Body of pancreas (tissue), 4 donors: ENCODE measurements around the gene CAMK2B. TPM values are rescaled to one million over a fixed set of nuclear protein-coding genes. Genes with fewer than 3 reads are reported as not detected.

Experiments
- ATAC-seq: fragments of 150-250 bp; one replicate; pipeline ENCODE4 v1.9.1; 2016
- DNase-seq, 4 donors: peaks; one replicate each; pipeline ENCODE4 v3.0.0-alpha.2; 2019
- H3K27ac ChIP-seq, 4 donors: fragments of 200-600 bp; sonication (generic); 1 replicate in 3 of 4; 2 replicates in 1 of 4; pipeline versions ENCODE4 v1.5.1 to v1.6.1; 2016 to 2019; ENCODE audit warnings: mild to moderate bottlenecking in 1 of 4, mixed read lengths in 1 of 4, moderate library complexity in 1 of 4
- H3K27me3 ChIP-seq, 2 donors: fragments of 200-600 bp; sonication (generic); one replicate each; pipeline ENCODE4 v1.6.0; 2016; ENCODE audit warnings: mild to moderate bottlenecking in 1 of 2
- H3K36me3 ChIP-seq, 2 donors: fragments of 200-600 bp; sonication (generic); replicated peaks in 1 of 2; 2 replicates each; pipeline ENCODE4 v1.5.1; 2016; ENCODE audit warnings: low read depth in 2 of 2; ENCODE audit not compliant: insufficient read depth in 1 of 2
- H3K4me1 ChIP-seq: fragments of 200-600 bp; sonication (generic); one replicate; pipeline ENCODE4 v1.6.0; 2016
- H3K4me3 ChIP-seq, 2 donors: fragments of 200-600 bp; sonication (generic); 1 replicate in 1 of 2; 2 replicates in 1 of 2; pipeline ENCODE4 v1.5.1; 2016 to 2019
- H3K9me3 ChIP-seq, 3 donors: fragments of 200-600 bp; sonication (generic); 1 replicate in 2 of 3; 2 replicates in 1 of 3; pipeline ENCODE4 v1.5.1; 2016
- POLR2A ChIP-seq, 3 donors: fragments of 450-650 bp; IDR thresholded peaks; one replicate each; pipeline ENCODE4 v1.6.1; 2016; ENCODE audit warnings: antibody characterized with exemption in 3 of 3, mild to moderate bottlenecking in 2 of 3
- WGBS, 2 donors: methylation state at CpG; one replicate each; pipeline ENCODE4 v1.1.5; 2017; 5-methylcytosine and 5-hydroxymethylcytosine counted together
- intact Hi-C: fragments of 100-400 bp; cut with DNase I; formaldehyde crosslinking; loops from one replicate; pipeline ENCODE4 v1.15.1; 2023
- total RNA-seq, 2 donors: library from RNA; depleted of rRNA; stranded (reverse); fragments of >200 nt; gene quantifications; one replicate each; pipeline ENCODE4 v1.1.0, GENCODE V29; 2016
- TF ChIP-seq, protein P1 (sequence below), 7 experiments: fragments of 450-650 bp in 4 of 7; fragments of 200-600 bp in 3 of 7; sonication (generic) in 3 of 7; IDR thresholded peaks; one replicate each; pipeline ENCODE4 v1.5.1; 2016 to 2019; ENCODE audit warnings: antibody characterized with exemption in 7 of 7

Gene CAMK2B
- total RNA-seq, 2 donors from 2014 or later = 0.52 to 7.6 TPM

DNA sequence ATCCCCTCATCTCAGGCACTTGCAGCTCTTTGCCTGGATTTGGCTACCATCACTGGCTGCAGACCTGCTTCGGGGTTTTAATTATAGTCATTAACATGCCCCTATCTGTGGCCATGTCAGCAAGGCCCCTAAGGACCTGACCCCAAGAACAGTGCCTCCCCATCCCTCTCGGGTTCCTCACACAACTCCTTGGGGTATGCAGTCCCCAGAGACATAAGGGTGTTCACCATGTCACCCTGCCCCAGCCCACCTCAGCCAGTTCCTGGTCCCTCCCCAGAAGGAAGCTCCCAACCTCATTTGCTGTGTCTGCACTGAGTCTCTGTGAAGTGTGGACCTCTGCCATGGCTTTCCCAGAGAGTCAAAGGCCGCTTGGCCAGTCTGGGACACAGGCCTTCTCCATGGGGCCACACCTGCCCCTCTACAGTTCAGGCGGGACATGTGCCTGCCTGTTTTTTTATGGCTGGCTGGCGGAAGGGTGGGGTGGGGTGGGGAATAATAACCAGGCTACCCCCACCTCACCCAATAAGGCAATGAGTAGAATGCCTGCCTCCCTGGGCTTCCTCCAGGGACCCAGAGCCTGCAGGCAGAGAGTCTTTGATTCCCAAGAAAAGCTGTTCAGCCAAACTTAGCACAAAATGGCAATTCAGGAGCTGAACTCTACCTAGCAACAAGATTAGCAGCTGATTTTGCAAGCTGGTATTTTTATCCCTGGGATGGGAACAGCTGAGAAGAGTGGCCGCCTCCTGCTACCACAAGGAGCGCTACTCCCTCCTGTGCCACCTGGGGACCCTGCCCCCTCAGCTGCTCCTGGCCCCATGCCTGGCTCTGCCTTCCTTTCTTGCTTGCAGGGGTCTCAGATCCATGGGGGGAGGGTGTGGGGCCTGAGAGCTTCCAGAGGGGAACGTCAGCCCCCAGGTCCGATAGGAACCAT, 23.7 kb upstream of the CAMK2B start:
- no peaks in the 10 kb centered on the region for H3K36me3 ChIP-seq
- TF ChIP-seq, protein P1, sequence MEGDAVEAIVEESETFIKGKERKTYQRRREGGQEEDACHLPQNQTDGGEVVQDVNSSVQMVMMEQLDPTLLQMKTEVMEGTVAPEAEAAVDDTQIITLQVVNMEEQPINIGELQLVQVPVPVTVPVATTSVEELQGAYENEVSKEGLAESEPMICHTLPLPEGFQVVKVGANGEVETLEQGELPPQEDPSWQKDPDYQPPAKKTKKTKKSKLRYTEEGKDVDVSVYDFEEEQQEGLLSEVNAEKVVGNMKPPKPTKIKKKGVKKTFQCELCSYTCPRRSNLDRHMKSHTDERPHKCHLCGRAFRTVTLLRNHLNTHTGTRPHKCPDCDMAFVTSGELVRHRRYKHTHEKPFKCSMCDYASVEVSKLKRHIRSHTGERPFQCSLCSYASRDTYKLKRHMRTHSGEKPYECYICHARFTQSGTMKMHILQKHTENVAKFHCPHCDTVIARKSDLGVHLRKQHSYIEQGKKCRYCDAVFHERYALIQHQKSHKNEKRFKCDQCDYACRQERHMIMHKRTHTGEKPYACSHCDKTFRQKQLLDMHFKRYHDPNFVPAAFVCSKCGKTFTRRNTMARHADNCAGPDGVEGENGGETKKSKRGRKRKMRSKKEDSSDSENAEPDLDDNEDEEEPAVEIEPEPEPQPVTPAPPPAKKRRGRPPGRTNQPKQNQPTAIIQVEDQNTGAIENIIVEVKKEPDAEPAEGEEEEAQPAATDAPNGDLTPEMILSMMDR (IDR thresholded peaks at IDR 0.05) = no peak
- TF ChIP-seq POLR2A (IDR thresholded peaks at IDR 0.05) = no peak
- intact Hi-C loops = loop anchor here (5.0 kb wide), 1 partner anchor 378 kb away; no protein-coding TSS in a partner anchor
- no peaks in the 10 kb centered on the region for H3K27me3 ChIP-seq
- 69 to 74% methylated on average over 8 to 9 of the region's 9 CpGs for WGBS, 2 donors
- H3K4me3 ChIP-seq = no peak overlapping the region
- H3K4me1 ChIP-seq = no peaks in the 10 kb centered on the region
- no peak for ATAC-seq
- DNase-seq = no peak
- no peaks in the 10 kb centered on the region for H3K9me3 ChIP-seq
- no peak overlapping the region for H3K27ac ChIP-seq

DNA sequence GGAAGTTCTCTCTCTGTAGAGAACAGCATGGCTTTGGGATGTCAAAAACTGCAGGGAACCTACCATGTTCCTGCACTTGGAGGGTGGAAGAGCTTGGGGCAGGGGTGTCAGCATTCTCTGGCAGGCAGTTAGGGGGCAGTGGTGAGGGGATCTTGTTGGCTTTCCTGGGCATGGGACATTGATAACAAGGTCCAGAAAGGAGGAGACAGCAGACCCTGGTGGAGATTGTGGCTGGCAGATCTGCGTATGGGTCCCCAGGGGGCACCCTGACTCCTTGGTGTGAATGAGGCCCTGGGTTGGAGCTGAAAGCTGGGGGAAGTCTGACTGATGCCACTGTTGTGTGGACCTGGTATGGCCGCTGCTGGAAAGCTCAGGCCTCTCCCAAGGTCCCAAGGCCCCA, 22.9 kb upstream of the CAMK2B start:
- H3K4me1 ChIP-seq = no peaks in the 10 kb centered on the region
- H3K36me3 ChIP-seq = no peaks in the 10 kb centered on the region
- ATAC-seq (no peak), DNase-seq (no peak)
- H3K27ac ChIP-seq = no peak overlapping the region
- intact Hi-C loops = loop anchor here (5.0 kb wide), 1 partner anchor 379 kb away; no protein-coding TSS in a partner anchor
- H3K27me3 ChIP-seq = no peaks in the 10 kb centered on the region
- H3K4me3 ChIP-seq = no peak overlapping the region
- no peaks in the 10 kb centered on the region for H3K9me3 ChIP-seq
- 78 to 85% methylated on average over 2 of the region's 2 CpGs for WGBS, 2 donors
- TF ChIP-seq POLR2A (IDR thresholded peaks at IDR 0.05) = no peak
- TF ChIP-seq, protein P1 (IDR thresholded peaks at IDR 0.05) = no peak

DNA sequence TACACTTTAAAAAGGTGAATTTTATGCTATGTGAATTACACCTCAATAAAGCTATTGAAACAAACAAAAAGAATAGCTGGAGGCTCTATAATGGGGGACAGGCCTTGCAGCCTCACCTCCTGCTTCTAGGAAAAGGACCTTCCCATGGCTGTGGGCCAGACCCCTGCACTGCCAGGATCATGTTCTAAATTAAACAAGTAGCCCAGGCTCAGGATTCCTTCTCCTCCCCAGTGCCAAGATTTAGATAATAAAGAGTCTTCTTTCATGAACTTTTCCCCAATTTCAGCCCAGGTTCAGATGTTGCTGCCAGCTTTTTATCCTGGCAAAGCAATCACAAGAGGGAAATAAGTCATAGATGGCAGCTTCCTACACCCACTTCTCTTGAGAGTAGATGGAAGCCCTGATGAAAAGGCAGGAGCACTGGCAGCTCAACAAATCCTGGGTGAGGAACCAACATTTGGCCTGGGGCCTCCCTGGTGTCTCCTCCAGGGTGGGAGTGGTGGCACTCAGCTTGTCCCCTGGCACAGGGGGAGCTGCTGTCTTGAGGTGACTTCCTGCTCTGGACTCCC, 22.2 kb upstream of the CAMK2B start:
- H3K27ac ChIP-seq = no peak overlapping the region
- TF ChIP-seq, protein P1 (IDR thresholded peaks at IDR 0.05) = no peak
- no peak for TF ChIP-seq POLR2A (IDR thresholded peaks at IDR 0.05)
- DNase-seq (no peak), ATAC-seq (no peak)
- H3K9me3 ChIP-seq = no peaks in the 10 kb centered on the region
- H3K36me3 ChIP-seq = no peaks in the 10 kb centered on the region
- no peaks in the 10 kb centered on the region for H3K27me3 ChIP-seq
- H3K4me3 ChIP-seq = no peak overlapping the region
- intact Hi-C loops = loop anchor here (5.0 kb wide), 1 partner anchor 380 kb away; no protein-coding TSS in a partner anchor
- no peaks in the 10 kb centered on the region for H3K4me1 ChIP-seq

DNA sequence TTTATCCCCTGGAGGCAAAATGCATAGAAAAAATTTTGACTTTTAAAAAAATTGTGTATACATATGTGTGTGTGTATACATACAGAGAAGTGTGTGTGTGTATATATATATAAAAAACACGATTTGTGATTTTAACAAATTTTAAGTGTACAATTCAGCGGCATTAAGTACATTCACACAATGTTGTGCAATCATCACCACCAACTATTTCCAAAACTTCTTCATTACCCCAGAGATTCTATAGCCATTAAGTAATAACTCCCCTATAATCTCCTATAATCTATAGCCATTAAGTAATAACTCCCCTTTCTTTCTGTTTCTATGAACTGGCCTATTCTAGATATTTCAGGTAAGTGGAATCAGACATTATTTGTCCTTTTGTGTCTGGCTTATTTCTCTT, 20.7 kb upstream of the CAMK2B start:
- TF ChIP-seq POLR2A (IDR thresholded peaks at IDR 0.05) = no peak
- TF ChIP-seq, protein P1 (IDR thresholded peaks at IDR 0.05) = no peak
- WGBS, 2 donors = 76 to 85% methylated on average over 2 of the region's 2 CpGs

More for the DNA sequence above, 20.7 kb upstream of the CAMK2B start:
- Histone ChIP-seq H3K4me3 (no peak overlapping the region), H3K4me1 (no peaks in the 10 kb centered on the region), H3K36me3 (no peaks in the 10 kb centered on the region), H3K27me3 (no peaks in the 10 kb centered on the region), H3K9me3 (no peaks in the 10 kb centered on the region), H3K27ac (no peak overlapping the region)
- ATAC-seq (no peak), DNase-seq (no peak)
- intact Hi-C loops = loop anchor here (5.0 kb wide), 1 partner anchor 381 kb away; no protein-coding TSS in a partner anchor
